TTC549 (cell line): ENCODE measurements around the gene XIAP.

Experiments
- FAIRE-seq: peaks from 2 replicates; lab custom pipeline; 2012; peaks lifted over from hg19 to GRCh38; lab: Jason Lieb, UNC

Gene XIAP

DNA sequence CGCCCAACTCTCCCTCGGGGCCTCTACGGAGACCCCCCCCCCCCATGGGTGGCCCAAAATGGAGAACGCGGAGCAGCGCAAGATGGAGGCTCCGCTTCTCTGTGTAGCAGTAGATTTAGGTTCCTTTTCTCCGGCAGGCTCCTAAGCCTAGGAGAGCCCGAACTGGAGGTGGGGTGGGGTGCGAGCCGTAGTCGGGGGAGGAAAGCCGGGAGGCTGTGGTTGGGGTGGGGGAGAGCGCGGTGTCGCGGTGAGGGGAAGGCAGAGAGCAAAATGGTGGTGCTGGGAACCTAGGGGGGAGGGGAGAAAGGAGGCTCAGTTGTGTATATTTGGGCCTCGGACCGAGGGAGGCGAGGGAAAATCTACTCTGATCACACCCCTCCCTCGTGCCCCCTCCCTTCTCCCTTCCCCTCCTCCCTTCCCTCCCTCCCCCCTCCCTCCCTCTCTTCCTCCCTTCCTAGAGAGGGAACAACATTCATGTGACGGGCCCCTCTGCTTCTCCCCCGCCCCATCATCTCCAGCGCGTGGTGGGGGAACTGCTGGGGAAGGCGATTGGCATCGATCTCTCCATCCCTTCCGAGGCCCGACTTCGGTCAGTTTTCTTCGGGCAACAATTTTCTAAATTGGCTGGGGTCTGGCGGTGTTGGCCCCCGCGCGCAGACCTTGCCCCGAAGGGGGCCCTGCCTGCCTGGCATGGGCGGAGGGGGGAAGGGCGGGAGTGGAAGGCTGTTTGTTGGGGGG lies 101.6 kb downstream of the XIAP start, which contains the start of gene STAG2:
Gene STAG2 (plus strand): TSS at position 439 of the 738 bp plus-strand sequence. CDS start 60,922 bp downstream, outside the sequence.
- FAIRE-seq: no peak

DNA sequence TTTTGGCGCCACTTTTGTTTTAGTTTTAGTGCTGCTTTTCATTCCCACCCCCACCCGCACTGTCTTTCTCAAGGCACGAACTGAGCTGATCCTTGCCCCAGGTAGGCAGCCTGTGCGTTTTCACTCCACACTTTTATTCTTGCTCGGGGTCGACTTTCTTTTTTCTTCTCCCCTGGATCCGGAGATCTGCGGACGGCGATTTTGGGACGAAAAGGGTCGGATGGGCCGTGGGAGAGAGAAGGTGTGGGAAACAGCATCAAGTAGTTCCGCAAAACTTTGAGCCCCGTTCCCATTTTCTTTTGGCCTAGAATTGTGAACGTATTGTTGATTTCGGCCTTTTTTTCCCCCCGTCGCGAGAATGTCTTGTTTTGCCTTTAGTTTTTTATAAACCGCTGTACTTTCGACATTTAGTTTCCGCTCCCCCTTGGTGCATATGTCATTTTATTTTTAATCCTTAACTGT lies 102.2 kb downstream of the XIAP start:
- FAIRE-seq: no peak

DNA sequence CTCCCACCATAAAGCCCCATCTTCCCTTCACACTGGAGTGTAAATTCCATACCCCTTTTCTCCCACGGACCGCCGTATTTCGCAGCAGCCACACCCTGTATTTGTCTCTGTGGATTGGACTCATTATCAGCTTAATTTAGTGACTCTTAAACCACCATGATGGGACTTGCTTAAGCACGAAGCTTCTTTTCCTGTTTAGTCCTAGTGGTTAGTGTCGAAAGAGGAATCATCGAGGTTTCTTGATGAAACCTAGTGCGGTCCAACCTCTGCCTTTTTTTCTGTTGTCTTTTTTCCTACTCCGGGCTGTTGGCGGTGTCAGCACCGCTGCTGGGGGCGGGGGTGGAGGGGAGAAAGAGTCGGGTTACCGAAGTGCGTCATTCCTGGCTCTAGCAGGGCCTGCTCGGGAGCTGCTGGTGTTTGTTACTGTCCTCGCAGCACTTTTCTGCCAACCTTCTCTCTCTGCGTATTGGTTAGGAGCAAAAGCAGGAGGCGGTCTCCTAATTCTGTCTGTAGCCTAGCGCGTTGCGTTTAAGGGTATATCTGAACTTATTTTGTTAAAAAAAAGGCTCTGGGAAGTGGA lies 103.0 kb downstream of the XIAP start:
- FAIRE-seq: peak; percentile 80
